Gastrocnemius medialis (tissue), 4 donors: ENCODE measurements around the gene HUNK. TPM values are rescaled to one million over a fixed set of nuclear protein-coding genes. Genes with fewer than 3 reads are reported as not detected.

Experiments used
- ATAC-seq, 2 donors: fragments of 150-250 bp; one replicate each; pipeline ENCODE4 v1.9.1; 2016
- DNase-seq, 2 donors: peaks; one replicate each; pipeline ENCODE4 v3.0.0-alpha.2; 2019
- H3K27ac ChIP-seq, 4 donors: fragments of 200-600 bp; sonication (generic); 1 replicate in 1 of 4; 2 replicates in 3 of 4; pipeline ENCODE4 v1.5.1; 2016 to 2018; ENCODE audit warnings: mild to moderate bottlenecking in 2 of 4, moderate library complexity in 1 of 4
- H3K27me3 ChIP-seq, 3 donors: fragments of 200-600 bp; sonication (generic) in 2 of 3; 1 replicate in 1 of 3; 2 replicates in 2 of 3; pipeline versions ENCODE4 v1.5.1 to v1.6.0; 2016 to 2019; ENCODE audit warnings: mild to moderate bottlenecking in 1 of 3, moderate library complexity in 1 of 3
- H3K36me3 ChIP-seq, 2 donors: fragments of 200-600 bp; sonication (generic) in 1 of 2; one replicate each; pipeline ENCODE4 v1.5.1; 2017 to 2018
- H3K4me1 ChIP-seq, 2 donors: fragments of 200-600 bp; sonication (generic) in 1 of 2; one replicate each; pipeline ENCODE4 v1.5.1; 2016 to 2017; ENCODE audit warnings: mild to moderate bottlenecking in 2 of 2
- H3K4me3 ChIP-seq, 4 donors: fragments of 200-600 bp; sonication (generic) in 3 of 4; 1 replicate in 1 of 4; 2 replicates in 3 of 4; pipeline ENCODE4 v1.5.1; 2016 to 2019; ENCODE audit warnings: mild to moderate bottlenecking in 2 of 4
- H3K9me3 ChIP-seq, 3 donors: fragments of 200-600 bp; sonication (generic) in 2 of 3; 1 replicate in 1 of 3; 2 replicates in 2 of 3; pipeline ENCODE4 v1.5.1; 2016 to 2019
- POLR2A ChIP-seq, 2 donors: fragments of 450-650 bp; IDR thresholded peaks; one replicate each; pipeline ENCODE4 v1.6.1; 2017; ENCODE audit warnings: antibody characterized with exemption in 2 of 2, mild to moderate bottlenecking in 2 of 2, moderate library complexity in 2 of 2
- in situ Hi-C, 4 donors: fragments of 200-750 bp; cut with MboI; loops; one replicate each; pipeline versions ENCODE4 v1.15.0 to v1.8.0; 2017; ENCODE audit warnings: low sequenced_read_pairs in 4 of 4
- intact Hi-C: fragments of 100-400 bp; cut with DNase I; formaldehyde crosslinking; loops from one replicate; pipeline ENCODE4 v1.15.1; 2023; ENCODE audit warnings: low total_unique reads
- total RNA-seq, 4 donors: library from RNA; depleted of rRNA; stranded (reverse); fragments of >200 nt; gene quantifications; one replicate each; pipeline versions ENCODE4 v1.1.0 to v1.2.3, GENCODE V29; 2016
- TF ChIP-seq, protein P1 (sequence below), 5 experiments: fragments of 450-650 bp in 3 of 5; fragments of 200-600 bp in 2 of 5; sonication (generic) in 2 of 5; IDR thresholded peaks in 4 of 5; conservative IDR thresholded peaks in 1 of 5; 1 replicate in 4 of 5; 2 replicates in 1 of 5; pipeline ENCODE4 v1.5.1; 2016 to 2019; ENCODE audit warnings: antibody characterized with exemption in 5 of 5, mild to moderate bottlenecking in 3 of 5, moderate library complexity in 3 of 5

Gene HUNK
- total RNA-seq, 4 donors from 2014 or later, result 0.13 TPM; not detected in 3

DNA sequence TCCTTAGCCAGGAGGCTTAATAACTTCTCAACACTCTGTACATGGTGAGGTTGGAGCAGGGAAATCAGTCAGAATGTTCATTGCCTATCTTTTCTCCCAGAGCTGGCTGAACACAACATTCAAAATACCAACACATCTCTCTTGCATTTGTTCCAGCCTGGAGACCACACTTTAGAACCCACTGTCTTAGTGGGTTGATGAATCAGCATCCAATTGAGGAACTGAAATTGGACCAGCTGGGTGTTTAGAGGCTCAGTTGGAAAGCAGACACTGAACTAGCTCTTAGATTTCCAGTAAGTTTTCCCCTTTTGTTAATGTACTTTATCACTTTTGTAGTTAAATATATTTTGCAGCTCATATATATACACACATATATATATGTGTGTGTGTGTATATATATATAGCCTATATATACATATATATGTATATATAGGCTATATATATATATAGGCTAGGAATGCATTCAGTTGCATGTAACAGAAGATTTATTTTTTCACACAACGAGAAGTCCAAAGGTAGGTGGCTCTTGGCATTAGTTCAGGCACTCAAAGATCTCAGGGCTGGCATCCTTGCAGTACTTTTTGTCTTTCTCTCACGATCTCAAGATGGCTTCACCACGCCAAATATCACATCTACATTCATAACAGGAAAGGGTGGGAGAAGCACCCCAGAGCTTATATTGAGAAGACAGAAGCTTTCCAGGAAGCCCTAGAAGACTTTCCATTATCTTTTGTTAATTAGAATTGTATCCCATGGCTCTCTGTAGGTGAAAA is 35.0 kb upstream of the HUNK start:
- DNase-seq (no peak), ATAC-seq (no peak)
- intact Hi-C loops, result no loop called here
- no peak overlapping the region for H3K4me3 ChIP-seq
- no peaks in the 10 kb centered on the region for H3K36me3 ChIP-seq
- H3K9me3 ChIP-seq, result no peaks in the 10 kb centered on the region
- TF ChIP-seq, protein P1, sequence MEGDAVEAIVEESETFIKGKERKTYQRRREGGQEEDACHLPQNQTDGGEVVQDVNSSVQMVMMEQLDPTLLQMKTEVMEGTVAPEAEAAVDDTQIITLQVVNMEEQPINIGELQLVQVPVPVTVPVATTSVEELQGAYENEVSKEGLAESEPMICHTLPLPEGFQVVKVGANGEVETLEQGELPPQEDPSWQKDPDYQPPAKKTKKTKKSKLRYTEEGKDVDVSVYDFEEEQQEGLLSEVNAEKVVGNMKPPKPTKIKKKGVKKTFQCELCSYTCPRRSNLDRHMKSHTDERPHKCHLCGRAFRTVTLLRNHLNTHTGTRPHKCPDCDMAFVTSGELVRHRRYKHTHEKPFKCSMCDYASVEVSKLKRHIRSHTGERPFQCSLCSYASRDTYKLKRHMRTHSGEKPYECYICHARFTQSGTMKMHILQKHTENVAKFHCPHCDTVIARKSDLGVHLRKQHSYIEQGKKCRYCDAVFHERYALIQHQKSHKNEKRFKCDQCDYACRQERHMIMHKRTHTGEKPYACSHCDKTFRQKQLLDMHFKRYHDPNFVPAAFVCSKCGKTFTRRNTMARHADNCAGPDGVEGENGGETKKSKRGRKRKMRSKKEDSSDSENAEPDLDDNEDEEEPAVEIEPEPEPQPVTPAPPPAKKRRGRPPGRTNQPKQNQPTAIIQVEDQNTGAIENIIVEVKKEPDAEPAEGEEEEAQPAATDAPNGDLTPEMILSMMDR (IDR thresholded peaks at IDR 0.05 in 4 of 5, conservative IDR thresholded peaks at IDR 0.05 in 1 of 5), result no peak
- no peak for TF ChIP-seq POLR2A (IDR thresholded peaks at IDR 0.05)
- H3K27ac ChIP-seq, result no peak overlapping the region
- in situ Hi-C loops, result no loop called here
- H3K27me3 ChIP-seq, result no peaks in the 10 kb centered on the region
- no peaks in the 10 kb centered on the region for H3K4me1 ChIP-seq

DNA sequence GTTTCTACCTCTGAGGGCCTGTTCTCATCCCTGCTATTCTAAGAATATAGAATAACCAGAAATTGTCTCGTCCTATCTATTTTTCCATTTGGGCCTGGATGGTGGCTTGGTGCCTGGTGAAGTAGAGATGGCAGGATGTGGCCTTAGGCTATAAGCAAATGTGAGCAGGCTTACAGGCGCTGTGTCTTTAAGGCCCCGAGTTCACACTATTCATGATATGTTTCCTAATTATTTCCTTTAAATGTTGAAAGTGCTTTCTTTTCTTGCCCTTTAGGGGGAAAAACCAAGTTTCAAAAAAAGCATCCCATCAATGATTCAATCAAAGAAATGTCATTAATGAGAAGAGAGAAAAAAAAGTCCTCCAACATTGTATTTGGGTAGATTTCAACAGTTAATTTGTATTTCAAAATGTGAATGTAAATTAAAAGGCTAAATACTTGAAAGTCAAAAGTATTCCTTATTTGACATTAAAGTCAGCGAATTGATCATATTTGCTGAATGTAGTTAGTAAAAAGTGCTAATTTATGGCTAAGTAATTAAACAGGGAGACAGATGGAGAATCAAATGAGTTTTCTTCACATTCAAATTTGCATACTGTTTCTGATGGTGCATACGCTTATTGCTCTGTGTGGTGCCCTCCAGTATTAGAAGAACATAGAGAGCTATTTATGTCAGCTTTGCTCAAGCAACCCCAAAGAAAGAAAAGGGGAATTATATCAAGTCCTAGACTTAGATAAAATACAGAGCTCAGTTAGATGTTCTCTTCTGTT is 34.0 kb upstream of the HUNK start:
- in situ Hi-C loops, result no loop called here

DNA sequence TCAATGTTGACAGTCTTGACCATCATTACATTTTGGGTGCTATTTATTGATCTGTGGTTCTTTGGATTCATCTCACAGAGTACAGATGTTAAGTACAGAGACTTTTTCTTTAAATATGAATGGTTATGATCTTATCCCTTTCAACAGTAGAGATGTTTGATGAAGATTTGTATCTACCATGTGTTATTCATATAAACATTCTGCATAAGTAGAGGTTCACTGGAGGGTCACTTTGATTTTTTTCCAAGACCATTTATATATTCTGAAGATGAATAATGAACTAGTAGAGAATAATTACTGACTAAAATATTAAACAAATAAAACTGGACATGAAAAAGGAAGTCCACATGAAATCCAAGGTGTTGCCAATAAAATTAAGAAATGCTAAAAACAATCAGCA is 28.6 kb upstream of the HUNK start:
- Histone ChIP-seq H3K4me3 (no peak overlapping the region), H3K27ac (no peak overlapping the region), H3K36me3 (no peaks in the 10 kb centered on the region), H3K9me3 (no peaks in the 10 kb centered on the region), H3K27me3 (no peaks in the 10 kb centered on the region), H3K4me1 (no peaks in the 10 kb centered on the region)
- ATAC-seq (no peak), DNase-seq (no peak)
- TF ChIP-seq, protein P1 (IDR thresholded peaks at IDR 0.05 in 4 of 5, conservative IDR thresholded peaks at IDR 0.05 in 1 of 5), result no peak
- intact Hi-C loops, result no loop called here
- in situ Hi-C loops, result no loop called here

More for the DNA sequence above, 34.0 kb upstream of the HUNK start:
- intact Hi-C loops, result no loop called here
- Histone ChIP-seq H3K27me3 (no peaks in the 10 kb centered on the region), H3K9me3 (no peaks in the 10 kb centered on the region), H3K4me3 (no peak overlapping the region), H3K27ac (no peak overlapping the region), H3K4me1 (no peaks in the 10 kb centered on the region), H3K36me3 (no peaks in the 10 kb centered on the region)
- DNase-seq (no peak), ATAC-seq (no peak)
- TF ChIP-seq POLR2A (IDR thresholded peaks at IDR 0.05), result no peak
- TF ChIP-seq, protein P1 (IDR thresholded peaks at IDR 0.05 in 4 of 5, conservative IDR thresholded peaks at IDR 0.05 in 1 of 5), result no peak

DNA sequence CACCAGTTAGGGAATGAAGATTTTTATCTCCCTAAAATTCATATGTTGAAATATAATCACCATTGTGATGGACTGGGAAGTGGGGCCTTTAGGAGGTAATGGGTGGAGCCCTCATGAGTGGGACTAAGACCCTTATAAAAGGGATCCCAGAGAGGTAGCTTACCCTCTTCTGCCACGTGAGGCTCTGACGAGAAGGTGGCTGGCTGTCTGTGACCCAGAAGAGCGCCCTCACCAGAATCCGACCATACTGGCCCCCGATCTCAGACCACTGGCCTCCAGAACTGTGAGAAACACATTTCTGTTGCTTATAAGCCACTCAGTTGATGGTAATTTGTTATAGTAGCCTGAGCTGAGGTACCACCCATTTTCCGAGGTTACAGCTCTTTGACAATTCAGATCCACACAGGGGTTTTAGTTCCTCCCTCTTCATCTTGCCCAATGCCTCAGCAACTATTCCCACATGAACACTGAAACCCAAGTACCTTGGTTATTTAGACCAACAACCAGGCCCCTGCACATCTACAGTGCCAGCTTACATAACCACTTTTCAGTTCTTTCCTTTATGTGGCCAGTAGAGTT is 27.6 kb upstream of the HUNK start:
- in situ Hi-C loops, result no loop called here
- Histone ChIP-seq H3K9me3 (no peaks in the 10 kb centered on the region), H3K27me3 (no peaks in the 10 kb centered on the region), H3K27ac (no peak overlapping the region), H3K36me3 (no peaks in the 10 kb centered on the region), H3K4me3 (no peak overlapping the region), H3K4me1 (no peaks in the 10 kb centered on the region)
- intact Hi-C loops, result no loop called here
- DNase-seq (no peak), ATAC-seq (no peak)
- TF ChIP-seq, protein P1 (IDR thresholded peaks at IDR 0.05 in 4 of 5, conservative IDR thresholded peaks at IDR 0.05 in 1 of 5), result no peak
- TF ChIP-seq POLR2A (IDR thresholded peaks at IDR 0.05), result no peak
